Transverse colon (tissue), 4 donors: ENCODE measurements around the gene AIP. TPM values are rescaled to one million over a fixed set of nuclear protein-coding genes. Genes with fewer than 3 reads are reported as not detected.
A peak's percentile ranks its signal among the peaks of the same experiment; 100 is the strongest.
"Not testable (repeated sequence)": the region's sequence is repeated elsewhere in the genome, so short reads cannot be mapped to it uniquely, and the experiment has no call there.

Experiments
- DNase-seq: peaks from one replicate; pipeline ENCODE4 v3.0.0-alpha.2; 2019
- H3K27ac ChIP-seq, 4 donors: fragments of 200-600 bp; sonication (generic); 2 replicates each; pipeline ENCODE4 v1.5.1; 2016 to 2018; ENCODE audit warnings: inconsistent platforms in 4 of 4
- H3K27me3 ChIP-seq: fragments of 200-600 bp; sonication (generic); 2 replicates; pipeline ENCODE4 v1.5.1; 2017; ENCODE audit warnings: inconsistent platforms
- H3K36me3 ChIP-seq, 4 donors: fragments of 200-600 bp; sonication (generic); 2 replicates each; pipeline ENCODE4 v1.5.1; 2017 to 2019; ENCODE audit warnings: inconsistent platforms in 4 of 4
- H3K4me1 ChIP-seq, 4 donors: fragments of 200-600 bp; sonication (generic); 2 replicates each; pipeline ENCODE4 v1.5.1; 2017 to 2020; ENCODE audit warnings: inconsistent platforms in 4 of 4
- H3K4me3 ChIP-seq, 4 donors: fragments of 200-600 bp; sonication (generic); 1 replicate in 1 of 4; 2 replicates in 3 of 4; pipeline versions ENCODE4 v1.5.1 to v1.6.1; 2017 to 2019; ENCODE audit warnings: inconsistent platforms in 4 of 4
- H3K9me3 ChIP-seq, 2 donors: fragments of 200-600 bp; sonication (generic); 2 replicates each; pipeline ENCODE4 v1.5.1; 2017 to 2019; ENCODE audit warnings: inconsistent platforms in 2 of 2
- EP300 ChIP-seq: sonication (generic); formaldehyde crosslinking; IDR thresholded peaks from one replicate; pipeline ENCODE4 v1.6.1; 2017; ENCODE audit warnings: antibody characterized with exemption, low read depth
- POLR2A ChIP-seq: fragments of 450-650 bp; IDR thresholded peaks from one replicate; pipeline ENCODE4 v1.6.1; 2016; ENCODE audit warnings: antibody characterized with exemption, mild to moderate bottlenecking, moderate library complexity
- POLR2AphosphoS5 ChIP-seq, 3 donors: sonication (generic); formaldehyde crosslinking; IDR thresholded peaks; one replicate each; pipeline ENCODE4 v1.6.1; 2016; ENCODE audit warnings: antibody characterized with exemption in 3 of 3
- WGBS, 2 donors: methylation state at CpG; one replicate each; pipeline ENCODE4 v1.1.5; 2018; ENCODE audit warnings: low coverage in 1 of 2; 5-methylcytosine and 5-hydroxymethylcytosine counted together
- in situ Hi-C, 4 donors: fragments of 200-750 bp; cut with MboI; loops; one replicate each; pipeline versions ENCODE4 v1.15.0 to v1.15.1; 2017; ENCODE audit warnings: low sequenced_read_pairs in 3 of 4, low pct_ligation_motif_present in 1 of 4, low pct_unique_long_range_greater_than_20kb in 1 of 4
- intact Hi-C: fragments of 100-400 bp; cut with DNase I; formaldehyde crosslinking; loops from one replicate; pipeline ENCODE4 v1.15.1; 2023; ENCODE audit warnings: low total_unique reads
- total RNA-seq, 4 donors: library from RNA; depleted of rRNA; stranded (reverse); fragments of >200 nt; gene quantifications; one replicate each; pipeline ENCODE4 v1.1.0, GENCODE V29; 2016
- TF ChIP-seq, protein P1 (sequence below), 5 experiments: fragments of 200-600 bp in 3 of 5; fragments of 450-650 bp in 2 of 5; sonication (generic) in 3 of 5; IDR thresholded peaks; 1 replicate in 2 of 5; 2 replicates in 3 of 5; pipeline ENCODE4 v1.5.1; 2016 to 2017; ENCODE audit warnings: antibody characterized with exemption in 5 of 5, inconsistent platforms in 3 of 5, mild to moderate bottlenecking in 2 of 5, moderate library complexity in 1 of 5

Gene AIP
- total RNA-seq, 4 donors from 2014 or later, result 32.9 to 71.5 (median 57.6) TPM

DNA sequence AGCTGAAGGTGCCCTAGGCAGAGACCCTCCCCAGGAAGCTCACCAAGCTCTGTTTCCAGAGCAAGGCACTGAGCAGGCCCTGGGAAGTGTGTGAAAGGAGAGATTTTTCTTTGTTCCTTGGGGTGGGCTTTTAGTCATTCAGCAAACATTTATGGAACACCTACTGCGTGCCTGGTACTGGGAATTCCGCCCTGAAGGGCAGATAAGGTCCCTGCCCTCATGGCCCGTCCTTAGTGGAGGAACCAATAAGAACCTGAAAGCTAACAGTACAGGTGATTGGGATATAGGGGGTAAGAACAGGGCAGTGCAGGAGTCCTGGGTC, 17.7 kb upstream of the AIP start:
- Histone ChIP-seq H3K27ac (peak overlapping the region; percentile 92 to 96 (median 94)), H3K36me3 (no peaks in the 10 kb centered on the region), H3K4me3 (peak overlapping the region; percentile 35 to 58 (median 53)), H3K9me3 (no peaks in the 10 kb centered on the region), H3K4me1 (peaks cover 22 to 41% (median 35%) of the 10 kb centered on the region in 4 donors), H3K27me3 (no peaks in the 10 kb centered on the region)
- no peak for DNase-seq
- intact Hi-C loops (no loop called here), in situ Hi-C loops (no loop called here)
- WGBS, 2 donors, result 38% methylated on average over 3 of the region's 3 CpGs; no CpG with 5 or more reads in 1 of the 2 donors
- TF ChIP-seq, protein P1, sequence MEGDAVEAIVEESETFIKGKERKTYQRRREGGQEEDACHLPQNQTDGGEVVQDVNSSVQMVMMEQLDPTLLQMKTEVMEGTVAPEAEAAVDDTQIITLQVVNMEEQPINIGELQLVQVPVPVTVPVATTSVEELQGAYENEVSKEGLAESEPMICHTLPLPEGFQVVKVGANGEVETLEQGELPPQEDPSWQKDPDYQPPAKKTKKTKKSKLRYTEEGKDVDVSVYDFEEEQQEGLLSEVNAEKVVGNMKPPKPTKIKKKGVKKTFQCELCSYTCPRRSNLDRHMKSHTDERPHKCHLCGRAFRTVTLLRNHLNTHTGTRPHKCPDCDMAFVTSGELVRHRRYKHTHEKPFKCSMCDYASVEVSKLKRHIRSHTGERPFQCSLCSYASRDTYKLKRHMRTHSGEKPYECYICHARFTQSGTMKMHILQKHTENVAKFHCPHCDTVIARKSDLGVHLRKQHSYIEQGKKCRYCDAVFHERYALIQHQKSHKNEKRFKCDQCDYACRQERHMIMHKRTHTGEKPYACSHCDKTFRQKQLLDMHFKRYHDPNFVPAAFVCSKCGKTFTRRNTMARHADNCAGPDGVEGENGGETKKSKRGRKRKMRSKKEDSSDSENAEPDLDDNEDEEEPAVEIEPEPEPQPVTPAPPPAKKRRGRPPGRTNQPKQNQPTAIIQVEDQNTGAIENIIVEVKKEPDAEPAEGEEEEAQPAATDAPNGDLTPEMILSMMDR (IDR thresholded peaks at IDR 0.05), result no peak
- no peak for TF ChIP-seq EP300
- TF ChIP-seq POLR2AphosphoS5 (IDR thresholded peaks at IDR 0.05), result no peak
- no peak for TF ChIP-seq POLR2A

GRCh38 chr11:67465530-67465929, 17.3 kb upstream of the AIP start:
- DNase-seq, in situ Hi-C loops, H3K27me3 ChIP-seq, intact Hi-C loops, H3K9me3 ChIP-seq, H3K36me3 ChIP-seq: not testable (repeated sequence)
- peak overlapping the region; percentile 92 to 96 (median 94) for H3K27ac ChIP-seq
- peak overlapping the region in 2 of 4 donors; percentile 54 to 58 for H3K4me3 ChIP-seq
- H3K4me1 ChIP-seq, result peaks cover 22 to 41% (median 35%) of the 10 kb centered on the region in 4 donors
- WGBS, 2 donors, result 60% methylated on average over 2 of the region's 2 CpGs; no CpG with 5 or more reads in 1 of the 2 donors

DNA sequence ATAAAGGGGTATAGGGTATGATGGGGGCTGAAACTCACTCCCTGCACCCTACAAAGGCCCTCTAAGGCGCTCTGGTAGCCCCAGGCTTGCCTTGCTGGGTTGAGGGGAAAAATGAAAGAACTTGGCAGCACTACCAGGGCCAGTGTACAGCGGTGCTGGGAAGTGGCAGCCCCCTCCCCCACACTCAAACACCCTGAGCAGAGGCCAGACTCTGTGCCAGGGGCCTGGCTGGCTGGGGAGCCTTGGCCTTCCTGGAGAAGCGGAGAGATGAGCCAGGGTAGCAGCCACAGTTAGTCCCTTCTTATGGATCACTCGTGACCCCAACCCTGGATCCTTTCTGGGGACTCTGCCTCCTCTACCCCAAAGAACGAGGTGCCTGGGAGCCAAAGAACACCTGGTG, 16.5 kb upstream of the AIP start:
- Histone ChIP-seq H3K27me3 (no peaks in the 10 kb centered on the region), H3K4me1 (peaks cover 22 to 41% (median 35%) of the 10 kb centered on the region in 4 donors), H3K27ac (peak overlapping the region in 1 of 4 donors; percentile 96), H3K9me3 (no peaks in the 10 kb centered on the region), H3K36me3 (no peaks in the 10 kb centered on the region), H3K4me3 (no peak overlapping the region)
- 83% methylated on average over 5 of the region's 5 CpGs; no CpG with 5 or more reads in 1 of the 2 donors for WGBS, 2 donors
- in situ Hi-C loops (no loop called here), intact Hi-C loops (no loop called here)
- TF ChIP-seq EP300, result no peak
- TF ChIP-seq, protein P1 (IDR thresholded peaks at IDR 0.05), result no peak
- TF ChIP-seq POLR2A, result no peak
- TF ChIP-seq POLR2AphosphoS5 (IDR thresholded peaks at IDR 0.05), result no peak
- no peak for DNase-seq

DNA sequence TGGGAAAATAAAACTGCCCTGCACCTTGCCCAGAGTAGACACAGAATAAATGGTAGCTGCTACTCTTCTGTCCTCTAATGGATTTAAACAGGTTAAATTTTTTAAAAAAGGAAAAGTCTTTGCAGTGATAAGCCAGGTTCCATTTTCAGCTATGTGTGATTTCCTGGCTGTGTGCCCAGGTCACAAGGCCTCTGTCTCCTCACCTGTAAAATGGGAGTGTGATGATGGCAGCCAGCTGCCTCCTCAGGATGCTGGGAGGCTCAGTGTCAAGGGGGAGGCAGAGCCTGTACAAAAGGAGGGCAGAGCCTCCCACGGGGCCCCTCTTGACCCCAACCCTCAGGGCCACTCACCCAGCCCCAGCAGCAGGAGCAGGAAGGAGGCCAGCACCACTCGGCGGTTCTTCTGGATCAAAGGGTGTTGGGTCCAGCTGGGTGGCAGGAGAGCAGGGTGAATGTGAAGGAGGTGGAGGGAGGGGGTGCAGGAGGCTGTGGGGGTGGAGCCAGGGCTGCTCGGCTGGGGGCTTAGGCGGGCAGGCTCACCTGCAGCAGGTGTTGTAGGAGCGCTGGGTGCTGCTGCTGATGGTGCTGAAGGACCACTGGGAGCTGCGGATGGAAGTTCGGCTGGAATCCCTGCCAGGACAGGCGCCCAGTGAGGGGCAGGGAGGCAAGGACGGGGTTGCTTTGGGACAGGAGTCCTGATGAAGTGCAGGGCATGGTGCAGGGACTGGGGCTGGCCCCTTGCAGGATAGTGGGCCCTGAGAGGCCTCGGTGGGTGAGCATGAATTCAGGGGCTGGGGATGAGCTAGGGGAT, 15.7 kb upstream of the AIP start:
- no peak for DNase-seq
- 69 to 100% methylated on average over 1 to 11 of the region's 11 CpGs for WGBS, 2 donors
- Histone ChIP-seq H3K36me3 (no peaks in the 10 kb centered on the region), H3K9me3 (no peaks in the 10 kb centered on the region), H3K27me3 (no peaks in the 10 kb centered on the region), H3K27ac (peak overlapping the region; percentile 86 to 90 (median 90)), H3K4me1 (peaks cover 22 to 41% (median 35%) of the 10 kb centered on the region in 4 donors), H3K4me3 (no peak overlapping the region)
- TF ChIP-seq EP300, result no peak
- TF ChIP-seq, protein P1 (IDR thresholded peaks at IDR 0.05), result no peak
- no peak for TF ChIP-seq POLR2A
- no peak for TF ChIP-seq POLR2AphosphoS5 (IDR thresholded peaks at IDR 0.05)
- in situ Hi-C loops (no loop called here), intact Hi-C loops (no loop called here)
